Choroid plexus epithelial cell (primary cell): ENCODE results near the gene BACE1-AS.

Experiments
- DNase-seq: peaks from one replicate; pipeline ENCODE4 v3.0.0-alpha.2; 2010; ENCODE audit warnings: low read depth
- H3K4me3 ChIP-seq: 2 replicates; pipeline ENCODE4 v1.5.1; 2011; ENCODE audit warnings: low read depth, mild to moderate bottlenecking, control low read depth, low read length, moderate library complexity
- TF ChIP-seq, protein P1 (sequence below): conservative IDR thresholded peaks from 2 replicates; pipeline ENCODE4 v1.5.1; 2011; ENCODE audit warnings: low read depth, mild to moderate bottlenecking, control low read depth, inconsistent platforms, low read length, moderate library complexity

BACE1-AS gene

GRCh38 chr11:117279711-117280376 is 11.3 kb upstream of the BACE1-AS start:
- DNase-seq: no peak
- TF ChIP-seq, protein P1, sequence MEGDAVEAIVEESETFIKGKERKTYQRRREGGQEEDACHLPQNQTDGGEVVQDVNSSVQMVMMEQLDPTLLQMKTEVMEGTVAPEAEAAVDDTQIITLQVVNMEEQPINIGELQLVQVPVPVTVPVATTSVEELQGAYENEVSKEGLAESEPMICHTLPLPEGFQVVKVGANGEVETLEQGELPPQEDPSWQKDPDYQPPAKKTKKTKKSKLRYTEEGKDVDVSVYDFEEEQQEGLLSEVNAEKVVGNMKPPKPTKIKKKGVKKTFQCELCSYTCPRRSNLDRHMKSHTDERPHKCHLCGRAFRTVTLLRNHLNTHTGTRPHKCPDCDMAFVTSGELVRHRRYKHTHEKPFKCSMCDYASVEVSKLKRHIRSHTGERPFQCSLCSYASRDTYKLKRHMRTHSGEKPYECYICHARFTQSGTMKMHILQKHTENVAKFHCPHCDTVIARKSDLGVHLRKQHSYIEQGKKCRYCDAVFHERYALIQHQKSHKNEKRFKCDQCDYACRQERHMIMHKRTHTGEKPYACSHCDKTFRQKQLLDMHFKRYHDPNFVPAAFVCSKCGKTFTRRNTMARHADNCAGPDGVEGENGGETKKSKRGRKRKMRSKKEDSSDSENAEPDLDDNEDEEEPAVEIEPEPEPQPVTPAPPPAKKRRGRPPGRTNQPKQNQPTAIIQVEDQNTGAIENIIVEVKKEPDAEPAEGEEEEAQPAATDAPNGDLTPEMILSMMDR: no peak
- no peak overlapping the region for H3K4me3 ChIP-seq

DNA sequence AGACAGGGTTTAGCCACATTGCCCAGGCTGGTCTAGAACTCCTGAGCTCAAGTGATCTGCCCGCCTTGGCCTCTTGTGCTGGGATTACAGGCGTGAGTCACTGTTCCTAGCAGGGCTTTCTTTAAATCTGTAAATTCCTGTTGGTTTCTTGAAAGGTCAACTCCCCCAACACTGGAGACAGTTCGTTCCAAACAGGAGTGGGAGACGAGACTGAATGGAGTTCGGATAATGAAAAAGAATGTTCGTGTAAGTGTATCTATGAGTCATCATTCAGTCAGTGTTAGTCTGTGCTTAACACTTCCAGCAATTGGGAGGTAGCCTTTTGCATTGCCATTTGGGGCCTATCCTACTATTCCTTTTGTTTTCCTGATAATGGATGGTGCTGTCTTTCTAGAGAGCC is 10.0 kb upstream of the BACE1-AS start:
- H3K4me3 ChIP-seq: no peak overlapping the region
- peak; percentile 88 for DNase-seq
- TF ChIP-seq, protein P1: no peak

- no peak overlapping the region for H3K4me3 ChIP-seq
- TF ChIP-seq, protein P1: no peak
- no peak for DNase-seq
Observed at GRCh38 chr11:117281869-117282268, 9.3 kb upstream of the BACE1-AS start.

DNA sequence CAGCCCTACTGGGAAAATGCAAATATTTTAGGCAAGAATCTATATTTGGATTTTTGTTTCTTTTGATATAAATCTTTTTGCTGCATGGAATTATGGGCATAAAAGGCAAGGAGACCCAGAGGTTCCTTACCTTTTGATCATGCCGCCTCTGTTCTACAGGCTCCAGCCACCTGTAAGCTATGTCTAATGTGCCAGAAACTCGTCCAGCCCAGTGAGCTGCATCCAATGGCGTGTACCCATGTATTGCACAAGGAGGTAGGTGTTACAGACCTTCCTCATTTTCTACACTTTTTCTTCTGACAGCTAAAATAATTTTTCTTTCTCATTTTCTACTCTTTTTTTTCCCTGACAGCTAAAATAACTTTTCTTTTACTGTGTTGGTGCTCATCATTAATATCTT is 8.2 kb upstream of the BACE1-AS start:
- H3K4me3 ChIP-seq: no peak overlapping the region
- TF ChIP-seq, protein P1: no peak
- DNase-seq: no peak

GRCh38 chr11:117284053-117284452 is 7.1 kb upstream of the BACE1-AS start:
- TF ChIP-seq, protein P1: no peak
- DNase-seq: no peak
- H3K4me3 ChIP-seq: no peak overlapping the region

- no peak for DNase-seq
- H3K4me3 ChIP-seq: no peak overlapping the region
- TF ChIP-seq, protein P1: no peak
Observed at GRCh38 chr11:117286588-117286987, 4.6 kb upstream of the BACE1-AS start.

GRCh38 chr11:117287668-117288067 is 3.5 kb upstream of the BACE1-AS start:
- TF ChIP-seq, protein P1: no peak
- H3K4me3 ChIP-seq: no peak overlapping the region

More at GRCh38 chr11:117287668-117288067, 3.5 kb upstream of the BACE1-AS start:
- no peak for DNase-seq
